Mucosa of rectum (tissue), 2 donors: ENCODE results near the gene PLEKHG3.

Source experiments
- H3K27ac ChIP-seq, 2 donors: one replicate each; pipeline ENCODE4 v1.7.0; 2013; ENCODE audit warnings: inconsistent platforms in 2 of 2, low read depth in 2 of 2, low read length in 2 of 2
- H3K27me3 ChIP-seq, 2 donors: one replicate each; pipeline ENCODE4 v1.7.0; 2013; ENCODE audit warnings: low read length in 2 of 2; ENCODE audit not compliant: control insufficient read depth in 2 of 2, insufficient read depth in 2 of 2
- H3K36me3 ChIP-seq, 2 donors: one replicate each; pipeline ENCODE4 v1.7.0; 2013; ENCODE audit warnings: low read length in 2 of 2; ENCODE audit not compliant: control insufficient read depth in 2 of 2, insufficient read depth in 2 of 2
- H3K4me1 ChIP-seq, 2 donors: one replicate each; pipeline ENCODE4 v1.7.0; 2013; ENCODE audit warnings: low read length in 2 of 2, mild to moderate bottlenecking in 1 of 2; ENCODE audit not compliant: control insufficient read depth in 2 of 2, insufficient read depth in 2 of 2
- H3K4me3 ChIP-seq, 2 donors: one replicate each; pipeline ENCODE4 v1.7.0; 2013; ENCODE audit warnings: low read length in 2 of 2
- H3K9ac ChIP-seq, 2 donors: one replicate each; pipeline ENCODE4 v1.7.0; 2013; ENCODE audit warnings: low read length in 2 of 2, low read depth in 1 of 2, mild to moderate bottlenecking in 1 of 2
- H3K9me3 ChIP-seq, 2 donors: one replicate each; pipeline ENCODE4 v1.7.0; 2013; ENCODE audit warnings: low read length in 2 of 2; ENCODE audit not compliant: control insufficient read depth in 2 of 2
- donor health status: healthy.
- donor health status: Normal muscosa, but diverticular disease.

PLEKHG3 gene

GRCh38 chr14:64723691-64724577 lies 19.7 kb downstream of the PLEKHG3 start:
- H3K4me3 ChIP-seq, result peak overlapping the region in 1 of 2 donors; percentile 30
- H3K27ac ChIP-seq, result peak overlapping the region; percentile 86 to 88
- no peaks in the 10 kb centered on the region for H3K27me3 ChIP-seq
- H3K4me1 ChIP-seq, result peaks cover 74 to 80% of the 10 kb centered on the region in 2 donors
- peaks cover 13 to 15% of the 10 kb centered on the region in 2 donors for H3K36me3 ChIP-seq
- no peaks in the 10 kb centered on the region for H3K9me3 ChIP-seq
- peak overlapping the region in 1 of 2 donors; percentile 55 for H3K9ac ChIP-seq

GRCh38 chr14:64724578-64724930 lies 20.3 kb downstream of the PLEKHG3 start:
- H3K27ac ChIP-seq, result peak overlapping the region; percentile 86 to 88
- peak overlapping the region in 1 of 2 donors; percentile 3 for H3K9ac ChIP-seq
- no peaks in the 10 kb centered on the region for H3K9me3 ChIP-seq
- H3K36me3 ChIP-seq, result peaks cover 20 to 22% of the 10 kb centered on the region in 2 donors
- peaks cover 70 to 74% of the 10 kb centered on the region in 2 donors for H3K4me1 ChIP-seq
- H3K4me3 ChIP-seq, result no peak overlapping the region
- H3K27me3 ChIP-seq, result no peaks in the 10 kb centered on the region

- Histone ChIP-seq H3K27ac (peak overlapping the region; percentile 86 to 88), H3K4me3 (no peak overlapping the region), H3K4me1 (peaks cover 62 to 66% of the 10 kb centered on the region in 2 donors), H3K9me3 (no peaks in the 10 kb centered on the region), H3K36me3 (peaks cover 26 to 27% of the 10 kb centered on the region in 2 donors), H3K27me3 (no peaks in the 10 kb centered on the region), H3K9ac (peak overlapping the region; percentile 3 to 11)
These were observed 21.1 kb downstream of the PLEKHG3 start for GRCh38 chr14:64725261-64725815.

- Histone ChIP-seq H3K27ac (peak overlapping the region; percentile 86 to 88), H3K9me3 (no peaks in the 10 kb centered on the region), H3K9ac (peak overlapping the region; percentile 3 to 11), H3K4me3 (peak overlapping the region; percentile 37 to 45), H3K4me1 (peaks cover 55 to 59% of the 10 kb centered on the region in 2 donors), H3K27me3 (no peaks in the 10 kb centered on the region), H3K36me3 (peaks cover 33% of the 10 kb centered on the region in 2 donors)
These were observed 21.8 kb downstream of the PLEKHG3 start for GRCh38 chr14:64725879-64726584.

DNA sequence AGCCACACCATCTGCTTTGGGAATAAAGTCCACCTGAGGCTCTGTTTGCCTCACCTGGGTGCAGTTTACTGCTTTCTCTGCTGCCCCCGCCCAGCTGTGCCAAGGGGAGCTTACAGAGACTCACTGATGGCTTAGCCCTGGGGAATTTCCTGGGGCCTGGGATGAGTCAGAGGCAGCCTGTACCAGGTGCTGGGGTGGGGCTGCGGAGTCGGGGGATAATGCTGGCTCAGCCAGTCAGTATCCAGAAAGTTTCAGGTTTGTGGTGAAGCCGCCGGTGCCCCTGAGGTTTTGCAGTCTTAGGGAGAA lies 22.3 kb downstream of the PLEKHG3 start:
- H3K4me1 ChIP-seq, result peaks cover 50 to 54% of the 10 kb centered on the region in 2 donors
- H3K36me3 ChIP-seq, result peaks cover 37 to 38% of the 10 kb centered on the region in 2 donors
- peak overlapping the region; percentile 17 to 37 for H3K4me3 ChIP-seq
- peak overlapping the region; percentile 86 to 93 for H3K27ac ChIP-seq
- peak overlapping the region; percentile 56 to 72 for H3K9ac ChIP-seq
- no peaks in the 10 kb centered on the region for H3K9me3 ChIP-seq
- no peaks in the 10 kb centered on the region for H3K27me3 ChIP-seq

DNA sequence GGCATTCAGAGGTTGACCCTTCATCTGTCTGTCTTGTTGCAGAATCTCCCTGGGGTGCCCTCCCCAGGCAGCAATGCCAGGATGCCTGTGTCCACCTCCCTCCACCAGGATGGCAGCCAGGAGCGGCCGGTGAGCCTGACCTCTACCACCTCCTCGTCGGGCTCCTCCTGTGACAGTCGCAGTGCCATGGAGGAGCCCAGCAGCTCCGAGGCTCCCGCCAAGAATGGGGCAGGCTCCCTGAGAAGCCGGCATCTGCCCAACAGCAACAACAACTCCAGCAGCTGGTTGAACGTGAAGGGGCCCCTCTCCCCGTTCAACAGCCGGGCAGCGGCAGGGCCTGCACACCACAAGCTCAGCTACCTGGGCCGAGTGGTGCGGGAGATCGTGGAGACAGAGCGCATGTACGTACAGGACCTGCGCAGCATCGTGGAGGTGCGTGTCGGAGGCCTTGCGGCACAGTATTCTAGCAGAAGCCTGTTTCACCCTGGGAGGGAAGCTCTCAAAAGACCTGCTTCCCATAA lies 23.4 kb downstream of the PLEKHG3 start:
- peaks cover 41 to 44% of the 10 kb centered on the region in 2 donors for H3K4me1 ChIP-seq
- peaks cover 48 to 49% of the 10 kb centered on the region in 2 donors for H3K36me3 ChIP-seq
- H3K4me3 ChIP-seq, result no peak overlapping the region
- H3K27me3 ChIP-seq, result no peaks in the 10 kb centered on the region
- H3K27ac ChIP-seq, result peak overlapping the region; percentile 80 to 93
- H3K9me3 ChIP-seq, result no peaks in the 10 kb centered on the region
- H3K9ac ChIP-seq, result no peak overlapping the region

- Histone ChIP-seq H3K4me1 (peaks cover 37 to 39% of the 10 kb centered on the region in 2 donors), H3K9ac (no peak overlapping the region), H3K9me3 (no peaks in the 10 kb centered on the region), H3K36me3 (peaks cover 51 to 52% of the 10 kb centered on the region in 2 donors), H3K4me3 (no peak overlapping the region), H3K27me3 (no peaks in the 10 kb centered on the region), H3K27ac (peak overlapping the region in 1 of 2 donors; percentile 10)
These were observed 23.9 kb downstream of the PLEKHG3 start for GRCh38 chr14:64728106-64728505.

DNA sequence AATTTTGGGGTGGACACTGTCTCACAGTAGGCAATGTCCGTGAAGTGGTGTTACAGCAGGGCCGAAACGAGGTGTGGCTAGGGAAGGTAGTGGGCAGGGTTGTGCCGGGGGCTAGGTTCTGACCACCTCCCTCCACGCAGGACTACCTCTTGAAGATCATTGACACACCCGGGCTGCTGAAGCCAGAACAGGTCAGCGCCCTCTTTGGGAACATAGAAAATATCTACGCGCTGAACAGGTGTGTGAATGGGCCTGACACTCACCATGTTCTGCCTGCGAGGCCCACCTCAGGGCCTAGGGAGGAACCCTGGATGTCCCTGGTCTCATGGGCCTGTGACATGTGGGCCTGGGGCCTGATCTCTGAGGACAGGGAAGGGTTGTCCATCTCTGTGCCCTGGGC lies 24.6 kb downstream of the PLEKHG3 start:
- H3K9me3 ChIP-seq, result no peaks in the 10 kb centered on the region
- peaks cover 35 to 39% of the 10 kb centered on the region in 2 donors for H3K4me1 ChIP-seq
- no peak overlapping the region for H3K9ac ChIP-seq
- H3K27me3 ChIP-seq, result no peaks in the 10 kb centered on the region
- H3K27ac ChIP-seq, result peak overlapping the region in 1 of 2 donors; percentile 4
- peaks cover 55 to 58% of the 10 kb centered on the region in 2 donors for H3K36me3 ChIP-seq
- H3K4me3 ChIP-seq, result no peak overlapping the region

DNA sequence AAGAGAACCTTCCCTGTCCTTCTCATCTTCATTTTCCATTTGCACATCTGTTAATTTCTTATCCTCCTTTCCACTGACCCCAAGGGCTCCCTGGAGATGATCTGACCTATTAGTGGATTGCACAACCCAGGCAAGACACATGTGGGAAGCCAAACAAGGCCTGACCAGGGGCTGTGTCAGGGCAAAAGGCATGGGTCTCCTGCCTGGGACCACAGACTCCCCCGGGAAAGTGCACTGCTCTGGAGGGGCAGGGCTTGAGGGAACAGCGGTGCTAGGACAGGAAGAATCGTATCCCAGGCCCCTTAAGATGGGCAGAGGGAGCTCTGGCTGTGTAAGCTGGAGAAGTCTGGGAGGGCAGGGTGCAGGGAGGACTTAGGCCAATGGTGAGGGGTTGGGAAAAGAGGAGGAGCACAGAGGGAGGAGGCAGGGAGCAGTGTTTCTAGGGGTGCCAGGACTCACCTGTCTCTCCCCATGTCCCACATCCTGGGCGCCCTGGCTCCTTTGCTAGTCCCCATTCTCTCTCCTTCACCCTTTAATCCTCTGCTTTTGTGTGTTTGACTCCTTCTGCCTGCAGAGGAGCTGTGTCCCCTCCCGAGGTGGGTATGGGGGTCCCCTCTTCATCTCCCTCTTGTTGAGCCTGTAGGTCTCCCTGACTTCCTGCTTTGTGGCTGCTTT lies 25.3 kb downstream of the PLEKHG3 start:
- H3K27ac ChIP-seq, result no peak overlapping the region
- peaks cover 55 to 58% of the 10 kb centered on the region in 2 donors for H3K36me3 ChIP-seq
- peaks cover 29 to 32% of the 10 kb centered on the region in 2 donors for H3K4me1 ChIP-seq
- H3K9ac ChIP-seq, result no peak overlapping the region
- H3K27me3 ChIP-seq, result no peaks in the 10 kb centered on the region
- H3K4me3 ChIP-seq, result no peak overlapping the region
- no peaks in the 10 kb centered on the region for H3K9me3 ChIP-seq
